Measurements from ENCODE around the gene PRR3. TPM values are rescaled to one million over a fixed set of nuclear protein-coding genes. Genes with fewer than 3 reads are reported as not detected.

Gene PRR3
- polyA plus RNA-seq, 1 of the 3 experiments (the other 2 are of a cell fraction): 21.2 TPM

DNA sequence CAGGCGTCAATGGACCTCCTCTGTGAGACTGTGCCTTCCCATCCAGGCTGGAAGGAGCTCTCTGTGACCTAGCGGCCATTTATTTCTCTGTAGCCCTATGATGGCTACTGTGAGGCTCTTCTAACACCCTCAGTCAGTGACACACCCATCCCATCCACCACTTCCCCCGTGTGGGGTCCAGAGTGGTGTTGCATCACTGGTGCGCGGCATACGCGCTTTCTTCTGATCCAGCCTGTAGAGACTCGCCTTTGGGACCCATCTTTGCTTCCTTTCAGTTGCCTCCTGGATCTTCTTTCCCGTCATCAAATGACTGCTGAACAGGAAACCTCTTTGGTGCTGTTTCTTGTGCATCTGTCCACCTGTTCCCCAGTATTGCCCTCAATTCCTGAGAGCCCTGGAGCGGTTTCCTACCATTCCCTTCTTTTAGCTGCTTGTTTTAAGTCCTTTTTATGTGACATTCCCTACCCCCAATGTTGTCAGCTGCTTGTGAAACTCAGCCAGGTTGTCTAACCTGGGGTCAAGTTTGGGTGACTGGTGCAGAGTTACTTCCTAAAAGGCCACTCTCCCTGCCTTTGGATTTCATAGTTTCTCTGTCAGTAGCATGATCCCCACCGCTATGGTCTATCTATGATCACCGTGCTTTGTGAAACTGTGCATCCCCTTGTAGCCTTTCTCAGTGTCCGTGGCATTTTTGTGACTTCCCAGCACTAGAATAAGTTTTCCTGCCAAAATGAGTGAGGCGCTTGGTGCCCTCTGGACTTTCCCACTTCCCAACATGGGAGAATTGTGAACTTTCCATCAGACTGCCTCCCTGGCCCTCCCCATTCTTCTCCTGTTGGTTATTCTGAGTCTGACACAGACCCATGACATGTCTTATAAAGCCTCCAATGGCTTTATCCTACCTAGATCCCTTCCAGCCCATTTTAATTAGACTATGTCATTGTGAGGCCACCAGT lies 5.7 kb downstream of the PRR3 start:
- H3K27ac ChIP-seq (ENCODE audit: low read depth in 2 of 2, low read length in 1 of 2): no peak overlapping the region
- CTCF ChIA-PET: interaction anchor here (1.2 to 1.3 kb wide), 2 partner anchors 18 to 22 kb away, joined by 3 read pairs; no protein-coding TSS in a partner anchor
- WGBS (ENCODE audit: low lambda C conversion rate): 95% methylated on average over 14 of the region's 14 CpGs
- H3K79me2 ChIP-seq (ENCODE audit: insufficient read depth): peaks cover 29% of the 10 kb centered on the region
- H3K36me3 ChIP-seq (replicated peaks in 1 of 2; ENCODE audit: control insufficient read depth in 1 of 2, insufficient read depth in 2 of 2, low read length in 1 of 2): peaks cover 27 to 36% of the 10 kb centered on the region in 2 experiments
- TF ChIP-seq YY1 (IDR thresholded peaks at IDR 0.05; ENCODE audit: low read depth) (no peak), MXI1 (IDR thresholded peaks at IDR 0.05; ENCODE audit: low read depth, low read length) (no peak), ELF1 (IDR thresholded peaks at IDR 0.05) (no peak), SMC3 (IDR thresholded peaks at IDR 0.05; ENCODE audit: low read depth, low read length) (no peak), GABPA (IDR thresholded peaks at IDR 0.05; ENCODE audit: low read depth) (no peak), TEAD4 (IDR thresholded peaks at IDR 0.05; ENCODE audit: borderline replicate concordance, insufficient read depth) (no peak), NRF1 (IDR thresholded peaks at IDR 0.05; ENCODE audit: low read depth, low read length) (no peak), CTCF (IDR thresholded peaks at IDR 0.05) (no peak), USF1 (IDR thresholded peaks at IDR 0.05; ENCODE audit: borderline replicate concordance, low read depth) (no peak), TAF1 (IDR thresholded peaks at IDR 0.05; ENCODE audit: borderline replicate concordance, low read depth, low read length) (no peak), FOSL2 (IDR thresholded peaks at IDR 0.05; ENCODE audit: borderline replicate concordance, low read depth) (no peak), MEF2A (IDR thresholded peaks at IDR 0.05; ENCODE audit: borderline replicate concordance, low read depth) (no peak), EP300 (IDR thresholded peaks at IDR 0.05; ENCODE audit: borderline replicate concordance in 1 of 2, low read depth in 1 of 2, low read length in 1 of 2) (no peak)
- TF ChIP-seq, protein P1, sequence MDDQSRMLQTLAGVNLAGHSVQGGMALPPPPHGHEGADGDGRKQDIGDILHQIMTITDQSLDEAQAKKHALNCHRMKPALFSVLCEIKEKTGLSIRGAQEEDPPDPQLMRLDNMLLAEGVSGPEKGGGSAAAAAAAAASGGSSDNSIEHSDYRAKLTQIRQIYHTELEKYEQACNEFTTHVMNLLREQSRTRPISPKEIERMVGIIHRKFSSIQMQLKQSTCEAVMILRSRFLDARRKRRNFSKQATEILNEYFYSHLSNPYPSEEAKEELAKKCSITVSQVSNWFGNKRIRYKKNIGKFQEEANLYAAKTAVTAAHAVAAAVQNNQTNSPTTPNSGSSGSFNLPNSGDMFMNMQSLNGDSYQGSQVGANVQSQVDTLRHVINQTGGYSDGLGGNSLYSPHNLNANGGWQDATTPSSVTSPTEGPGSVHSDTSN (IDR thresholded peaks at IDR 0.05): no peak
- no peaks in the 10 kb centered on the region for H3K9me3 ChIP-seq
- no peak overlapping the region for H2AFZ ChIP-seq (ENCODE audit: low read depth)
- POLR2A ChIA-PET: interaction anchor here (1.1 kb wide), 1 partner anchor 9 kb away, joined by 3 read pairs; the partner anchor contains the start of gene ABCF1
- no peak overlapping the region for H3K4me3 ChIP-seq (ENCODE audit: low read depth in 2 of 2, low read length in 1 of 2)
- peaks cover 8 to 9% of the 10 kb centered on the region in 2 experiments; a peak in 3 of 4 replicates for H3K4me1 ChIP-seq (ENCODE audit: control insufficient read depth in 1 of 2, insufficient read depth in 2 of 2, low read depth in 1 of 2, low read length in 1 of 2)
- H3K4me2 ChIP-seq: no peak overlapping the region
- H3K9ac ChIP-seq: no peak overlapping the region
- no peak for DNase-seq
- no peaks in the 10 kb centered on the region for H4K20me1 ChIP-seq (ENCODE audit: insufficient read depth)
- H3K9me2 ChIP-seq: no peaks in the 10 kb centered on the region
- H3K27me3 ChIP-seq (ENCODE audit: insufficient read depth): no peaks in the 10 kb centered on the region
- peaks cover 16% of the 10 kb centered on the region for H3F3A ChIP-seq (replicated peaks; ENCODE audit: insufficient read depth)
